Muscle of back (tissue), 11 donors: ENCODE results near the gene SLC31A1. TPM values are rescaled to one million over a fixed set of nuclear protein-coding genes. Genes with fewer than 3 reads are reported as not detected.
"Not testable (repeated sequence)": the region's sequence is repeated elsewhere in the genome, so short reads cannot be mapped to it uniquely, and the experiment has no call there.

ENCODE experiments used
- DNase-seq, 3 donors: peaks; one replicate each; pipeline versions ENCODE4 v3.0.0 to v3.0.0-alpha.2; 2013
- polyA plus RNA-seq, 10 donors: library from polyadenylated mRNA; unstranded; fragments of 120-200 nt; gene quantifications; one replicate each; pipeline ENCODE4 v1.2.1, GENCODE V29; 2013; ENCODE audit not compliant: insufficient read length in 10 of 10

The SLC31A1 gene
- polyA plus RNA-seq, 10 donors, result 6.7 to 13.2 (median 10.6) TPM

DNA sequence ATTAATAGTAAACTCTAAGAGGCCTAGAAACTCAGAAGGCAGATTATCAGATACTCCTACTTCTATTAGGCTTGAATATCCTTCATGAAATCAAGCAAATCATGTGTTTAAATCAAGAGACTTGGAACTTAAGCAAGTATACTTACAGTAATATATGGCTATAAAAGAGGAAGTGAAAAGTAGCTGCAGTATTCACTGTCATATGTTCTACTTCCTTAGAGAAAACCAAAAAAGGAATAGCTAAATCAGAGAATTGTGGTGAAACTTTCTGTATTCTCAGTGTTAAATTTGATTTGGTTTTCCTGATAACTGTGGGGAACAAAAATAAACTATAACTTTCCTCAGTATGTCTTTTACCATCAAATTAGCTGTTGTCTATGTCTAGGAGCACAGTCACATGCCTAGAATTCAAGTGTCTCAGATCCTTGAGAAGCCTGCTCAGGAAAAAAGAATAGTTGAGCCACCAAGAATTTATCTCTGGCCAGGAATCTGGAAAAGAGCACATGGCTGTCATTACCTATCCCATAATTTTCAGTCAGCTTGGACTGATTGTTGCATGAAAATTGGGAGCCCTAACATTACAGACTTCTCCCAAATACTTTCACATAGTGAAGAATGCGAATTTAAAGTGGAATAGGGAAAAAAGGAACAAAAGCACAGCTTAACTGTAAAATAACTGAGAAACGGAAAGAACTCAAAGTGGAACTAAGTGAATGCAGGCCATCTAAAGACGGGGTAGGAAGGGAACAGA is 2.0 kb upstream of the SLC31A1 start:
- peak in 1 of 3 donors; percentile 7 for DNase-seq

DNA sequence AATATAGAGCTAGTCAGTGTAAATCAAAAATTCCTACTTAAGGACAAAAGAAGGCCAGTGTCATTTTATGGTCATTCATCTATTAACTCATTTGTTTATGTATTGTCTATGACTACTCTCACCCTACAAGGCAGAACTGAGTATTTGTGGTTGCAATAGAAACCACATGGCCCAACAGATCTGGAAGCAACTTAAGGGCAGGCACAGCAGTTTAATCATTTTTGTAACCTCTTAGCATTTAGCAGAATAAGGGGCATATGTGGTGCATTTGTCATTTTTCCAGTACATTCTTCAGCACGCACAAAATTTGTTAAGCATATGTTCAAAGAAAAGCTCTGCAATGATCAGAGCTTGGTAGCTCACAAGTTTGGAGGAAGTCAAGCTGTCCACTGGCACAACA is 1.4 kb upstream of the SLC31A1 start:
- peak in 1 of 3 donors; percentile 11 for DNase-seq

DNA sequence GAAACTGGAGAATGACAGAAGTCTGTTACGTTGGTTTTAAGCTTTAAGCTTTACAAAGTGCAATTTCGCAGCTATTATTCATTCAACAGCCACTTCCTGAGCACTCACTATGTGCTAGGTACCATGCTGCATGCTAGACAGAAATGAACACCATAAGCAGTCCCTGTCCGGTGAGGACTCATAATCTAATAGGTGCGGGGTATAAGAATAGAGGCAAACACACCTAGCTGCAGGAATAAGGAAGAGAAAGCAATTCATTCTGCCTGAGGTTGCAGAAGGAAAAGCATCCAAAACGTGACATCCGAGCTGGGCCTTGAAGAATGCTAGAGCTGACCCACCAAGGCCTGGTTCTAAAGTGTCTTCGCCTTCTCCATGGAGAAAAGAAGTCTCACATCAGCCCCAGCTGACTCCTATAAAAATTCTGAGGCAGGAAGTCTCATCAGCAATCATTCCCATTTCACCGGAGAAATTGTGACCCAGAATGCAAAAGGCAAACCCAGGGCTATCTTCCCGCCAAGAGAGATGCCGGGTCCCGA is 809 bp upstream of the SLC31A1 start:
- peak in 1 of 3 donors; percentile 18 for DNase-seq

DNA sequence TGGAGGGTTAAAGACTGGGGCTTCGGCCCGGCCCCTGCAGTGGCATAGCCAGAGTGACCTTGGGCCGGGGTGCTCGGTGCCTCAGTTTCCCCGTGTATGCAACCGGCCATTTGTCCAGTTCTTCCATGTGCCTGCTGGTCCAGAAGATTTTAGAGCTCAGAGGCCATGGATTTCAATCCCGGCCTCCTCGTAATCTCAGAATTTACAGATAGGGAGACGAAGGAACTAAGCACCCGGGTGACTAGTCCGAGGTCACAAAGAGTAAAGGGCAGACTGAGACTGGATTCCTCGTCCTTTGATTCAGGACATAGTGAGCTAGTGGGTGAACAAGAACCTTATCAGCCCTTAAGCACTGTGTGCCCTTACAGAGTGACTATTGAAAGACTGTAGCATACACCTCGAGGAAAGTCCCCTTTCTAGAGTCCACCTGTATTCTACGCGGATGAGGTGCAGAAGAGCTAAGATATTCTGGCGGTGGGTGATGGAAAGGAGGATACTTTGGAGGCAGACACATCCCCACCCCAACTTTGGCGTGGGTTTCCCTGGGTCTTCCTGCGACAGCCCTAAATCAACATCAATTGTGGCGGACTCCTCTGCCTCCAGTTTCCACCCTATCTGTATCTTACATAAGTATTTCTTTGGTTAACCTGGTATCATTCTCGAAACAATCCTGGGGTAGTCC is 597 bp downstream of the SLC31A1 start:
- peak in 1 of 3 donors; percentile 16 for DNase-seq

DNA sequence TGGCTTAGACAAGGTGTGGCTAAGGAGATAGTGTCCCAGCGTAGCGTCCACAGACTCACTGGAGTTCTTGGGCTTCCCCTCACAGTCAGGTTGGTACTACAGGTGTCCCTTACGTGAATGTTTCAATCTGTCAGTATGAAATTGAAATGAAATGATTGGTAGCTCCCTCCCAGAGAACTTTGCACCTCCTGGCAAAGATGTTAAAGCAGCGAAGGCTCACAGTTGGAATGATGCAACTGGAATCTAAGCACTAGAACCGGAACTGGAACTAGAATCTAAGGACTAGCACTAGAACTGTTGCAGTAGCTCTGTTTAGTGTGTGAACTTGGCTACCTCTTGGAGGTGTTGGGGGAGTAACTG is 1.1 kb downstream of the SLC31A1 start:
- peak in 1 of 3 donors; percentile 29 for DNase-seq

DNA sequence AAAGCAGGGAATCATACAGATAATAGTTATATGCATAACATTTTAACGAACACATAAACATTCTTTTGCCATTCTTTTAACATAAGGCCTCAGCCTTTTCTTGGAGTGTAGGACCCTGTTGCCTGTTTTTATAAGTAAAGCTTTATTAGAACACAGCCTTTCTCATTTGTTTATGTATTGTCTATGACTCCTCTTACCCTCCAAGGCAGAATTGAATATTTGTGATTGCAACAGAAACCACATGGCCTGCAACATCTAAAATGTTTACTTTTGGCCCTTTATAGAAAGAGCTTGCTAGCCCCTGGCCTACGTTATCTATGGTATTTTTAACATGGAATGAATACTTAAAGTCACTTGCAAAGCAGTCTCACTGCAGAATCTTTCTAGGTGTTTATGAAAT is 2.6 kb downstream of the SLC31A1 start:
- no peak for DNase-seq

DNA sequence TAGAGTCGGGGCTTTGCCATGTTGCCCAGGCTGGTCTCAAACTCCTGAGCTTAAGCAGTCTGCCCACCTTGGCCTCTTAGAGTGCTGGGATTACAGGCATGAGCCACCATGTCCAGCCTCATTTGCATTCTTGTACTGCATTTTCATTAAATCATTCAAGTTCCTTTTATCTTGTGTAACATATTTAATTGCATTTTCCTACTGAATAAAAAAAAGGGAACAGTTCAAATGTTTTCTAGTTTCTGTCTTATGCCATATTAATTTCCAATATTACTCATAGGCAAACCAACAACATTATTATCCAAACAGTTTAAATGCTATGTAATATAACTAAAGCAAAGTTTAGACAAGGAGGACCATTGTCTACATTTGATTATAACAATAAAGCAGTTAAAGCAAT is 6.1 kb downstream of the SLC31A1 start:
- DNase-seq, result no peak

DNA sequence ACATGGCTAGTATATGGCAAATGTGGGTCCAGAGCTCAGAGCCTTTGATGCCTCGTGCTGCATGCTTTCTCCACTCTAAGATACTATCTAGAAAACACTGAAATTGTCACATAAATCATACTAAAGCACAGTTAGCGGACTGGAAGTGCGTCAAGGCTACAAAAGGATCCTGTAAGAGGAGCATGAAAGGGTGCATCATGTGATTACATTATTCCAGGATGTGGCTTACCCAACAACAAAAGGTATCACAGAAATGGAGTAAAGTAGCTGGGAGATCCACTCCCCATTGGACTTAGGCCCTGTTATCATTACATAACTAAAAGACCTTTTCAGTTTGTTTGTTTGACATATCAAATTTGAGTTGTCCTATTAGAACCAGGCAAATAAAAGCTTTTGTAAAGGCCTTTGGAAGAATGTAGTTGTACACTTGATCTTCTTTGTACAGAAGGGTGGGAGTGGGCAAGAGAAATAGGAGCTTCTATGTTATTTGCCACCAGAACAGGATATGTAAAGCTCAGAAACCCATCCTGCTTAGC is 6.9 kb downstream of the SLC31A1 start:
- DNase-seq, result no peak

DNA sequence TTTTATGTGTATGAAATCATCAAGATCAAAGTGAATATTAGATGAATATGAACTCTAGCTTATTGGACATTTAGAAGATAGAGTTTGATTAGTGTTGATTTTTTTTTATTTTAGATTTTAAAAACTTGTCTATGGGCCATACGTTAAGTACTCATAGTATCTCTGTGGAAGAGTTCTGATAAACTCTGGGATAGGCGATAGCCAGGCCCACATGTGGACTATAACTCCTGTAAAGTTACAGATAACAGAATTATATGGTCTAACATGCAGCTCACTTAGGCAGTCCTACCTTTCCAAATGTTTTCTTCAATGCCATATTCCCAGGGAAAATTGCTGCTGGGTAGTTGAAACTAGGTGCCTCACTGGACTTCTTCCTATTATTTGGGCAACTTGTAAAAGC is 10.4 kb downstream of the SLC31A1 start:
- DNase-seq, result no peak

DNA sequence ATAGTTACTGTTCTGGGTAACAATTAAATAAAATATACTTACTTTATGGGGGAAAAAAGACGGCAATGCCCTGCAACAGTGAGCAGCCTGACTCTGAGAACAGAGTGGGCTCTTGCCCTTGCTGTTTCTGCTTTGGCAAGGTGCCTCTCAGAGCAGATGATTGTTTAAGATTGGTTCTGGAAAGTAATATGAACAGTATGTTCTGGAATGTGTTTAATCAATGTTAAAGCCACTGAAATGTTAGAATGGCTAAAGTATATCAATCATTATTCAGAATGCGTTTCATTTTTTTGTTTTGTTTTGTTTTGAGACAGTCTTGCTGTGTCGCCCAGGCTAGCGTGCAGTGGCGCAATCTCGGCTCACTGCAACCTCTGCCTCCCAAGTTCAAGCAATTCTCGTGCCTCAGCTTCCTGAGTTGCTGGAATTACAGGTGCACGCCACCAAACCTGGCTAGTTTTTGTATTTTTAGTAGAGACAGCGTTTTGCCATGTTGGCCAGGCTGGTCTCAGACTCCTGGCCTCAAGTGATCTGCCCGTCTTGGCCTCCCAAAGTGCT is 14.4 kb downstream of the SLC31A1 start:
- DNase-seq, result not testable (repeated sequence)

DNA sequence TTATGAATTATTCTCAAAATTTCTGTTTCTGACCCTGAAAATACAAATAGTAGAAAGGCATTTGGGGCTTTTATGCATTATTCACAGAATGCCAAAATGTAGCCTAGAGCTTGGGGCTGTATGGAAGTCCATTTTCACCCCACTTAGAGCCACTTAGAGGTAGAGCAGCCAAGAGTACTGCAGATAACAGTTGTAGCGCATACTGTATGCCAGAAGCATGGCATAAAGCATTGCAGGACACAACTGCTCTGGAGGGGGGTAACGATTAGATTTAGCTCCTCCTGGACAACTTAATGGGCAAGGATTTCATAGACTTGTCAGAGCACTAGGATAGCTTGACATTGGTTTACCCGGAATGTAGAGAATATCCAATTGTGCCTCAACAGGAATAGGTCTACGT is 15.7 kb downstream of the SLC31A1 start:
- DNase-seq, result no peak

DNA sequence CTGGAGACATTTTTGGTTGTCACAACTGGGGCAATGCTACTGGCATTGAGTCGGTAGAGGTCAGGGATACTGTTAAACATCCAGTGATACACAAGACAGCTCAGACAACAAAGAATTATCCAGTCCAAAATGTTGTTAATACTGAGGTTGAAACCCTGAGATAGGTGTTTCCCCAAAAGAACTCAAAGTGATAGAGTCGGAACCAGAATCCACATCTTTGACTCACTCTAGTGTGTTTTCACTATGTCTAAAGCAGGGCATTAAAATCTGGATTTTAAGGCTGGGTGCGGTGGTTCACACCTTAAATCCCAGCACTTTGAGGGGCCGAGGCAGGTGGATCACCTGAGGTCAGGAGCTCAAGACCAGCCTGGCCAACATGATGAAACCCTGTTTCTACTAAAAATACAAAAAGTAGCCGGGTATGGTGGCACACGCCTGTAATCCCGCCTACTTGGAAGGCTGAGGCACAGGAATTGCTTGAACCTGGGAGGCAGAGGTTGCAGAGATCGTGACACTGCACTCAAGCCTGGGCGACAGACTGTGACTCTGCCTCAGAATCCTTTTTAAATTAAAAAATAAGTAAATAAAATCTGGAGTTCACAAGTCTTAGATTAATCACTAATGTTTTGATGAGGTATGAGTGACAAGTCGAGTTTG is 17.0 kb downstream of the SLC31A1 start:
- DNase-seq, result no peak

DNA sequence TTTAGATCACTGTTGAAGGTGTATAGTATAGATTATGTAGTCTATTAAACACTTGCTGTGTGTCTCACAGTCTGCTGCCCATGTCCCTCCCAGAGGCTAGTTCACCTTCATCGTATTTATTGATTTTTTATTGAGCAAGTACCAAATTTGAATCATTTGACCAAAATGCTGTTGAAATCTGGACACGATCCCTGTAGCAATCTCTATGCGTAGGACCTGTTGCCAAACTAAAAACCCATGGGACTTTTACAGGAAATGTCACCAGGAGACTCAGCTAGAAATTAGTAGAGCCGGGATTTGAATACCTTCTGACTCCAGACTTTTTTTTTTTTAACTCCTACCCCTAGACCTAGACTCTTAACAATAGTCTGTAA is 17.5 kb downstream of the SLC31A1 start:
- DNase-seq, result no peak

DNA sequence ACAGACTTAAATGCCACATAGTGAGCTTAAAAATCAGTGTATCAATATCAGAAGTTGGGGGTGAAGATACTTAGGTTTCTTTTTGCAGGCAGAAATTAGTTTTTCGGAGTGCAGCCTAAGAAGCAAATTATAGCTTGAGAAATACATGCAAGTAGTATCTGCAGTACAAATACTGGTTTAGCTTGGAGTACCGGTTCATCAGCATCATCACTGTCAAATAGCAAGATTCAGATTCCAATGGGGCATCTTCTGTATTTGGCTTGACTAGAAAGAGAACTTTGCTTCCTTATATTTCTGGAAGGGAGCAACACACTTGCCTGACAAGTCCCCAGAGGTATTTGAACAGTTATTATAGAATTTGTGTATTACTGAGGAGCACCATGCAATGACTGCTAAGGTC is 19.8 kb downstream of the SLC31A1 start:
- no peak for DNase-seq

DNA sequence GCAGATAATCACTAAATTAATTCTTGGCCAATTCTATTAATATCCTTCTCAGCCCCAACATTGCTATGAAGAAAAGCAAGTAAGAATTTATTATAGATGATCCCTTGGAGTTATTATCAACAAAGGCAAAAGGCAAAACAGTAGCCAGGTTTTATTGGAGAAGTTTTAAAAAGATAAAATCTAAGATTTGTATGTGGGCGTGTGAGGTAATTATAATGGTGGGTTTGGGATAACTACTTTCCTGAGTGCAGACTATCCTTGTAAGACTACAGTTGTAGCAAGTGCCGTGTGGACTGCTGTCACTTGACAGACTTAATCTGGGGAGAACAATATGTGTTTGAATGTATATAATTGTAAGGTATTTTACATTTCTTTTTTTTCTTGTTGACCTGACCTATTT is 23.2 kb downstream of the SLC31A1 start:
- DNase-seq, result no peak

DNA sequence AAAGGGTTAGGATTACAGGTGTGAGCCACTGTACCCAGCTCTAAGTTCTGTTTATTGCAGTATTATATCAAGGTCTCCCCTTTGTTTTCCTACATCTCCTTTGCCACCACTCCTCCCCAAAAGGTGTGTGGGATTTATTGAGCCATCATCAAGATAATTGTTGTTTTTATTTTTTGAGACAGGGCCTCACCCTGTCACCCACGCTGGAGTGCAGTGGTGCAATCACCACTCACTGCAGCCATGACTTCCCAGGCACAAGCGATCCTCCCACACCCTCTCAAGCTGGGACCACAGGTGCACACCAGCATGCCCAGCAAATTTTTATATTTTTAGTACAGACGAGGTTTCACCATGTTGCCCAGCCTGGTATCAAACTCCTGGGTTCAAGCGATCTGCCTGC is 24.6 kb downstream of the SLC31A1 start:
- no peak for DNase-seq

DNA sequence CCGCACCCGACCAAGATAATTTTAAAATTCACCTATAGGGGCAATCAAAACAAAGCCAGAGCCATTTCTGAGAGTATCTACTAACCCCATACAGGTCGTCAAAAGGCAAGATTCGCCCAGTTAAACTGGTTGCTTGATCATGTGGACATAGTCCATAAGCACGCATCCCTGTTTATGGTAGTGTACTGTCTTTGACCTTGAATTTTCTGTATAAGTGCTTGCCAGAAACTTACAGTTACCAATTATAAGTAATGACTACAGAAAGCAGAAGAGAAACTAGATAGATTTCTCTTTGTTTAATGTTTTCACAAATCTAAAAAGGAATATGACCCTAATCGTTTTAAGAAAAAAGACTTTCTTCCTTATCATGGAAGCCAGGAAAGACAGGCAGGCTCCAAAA is 25.6 kb downstream of the SLC31A1 start:
- DNase-seq, result no peak

DNA sequence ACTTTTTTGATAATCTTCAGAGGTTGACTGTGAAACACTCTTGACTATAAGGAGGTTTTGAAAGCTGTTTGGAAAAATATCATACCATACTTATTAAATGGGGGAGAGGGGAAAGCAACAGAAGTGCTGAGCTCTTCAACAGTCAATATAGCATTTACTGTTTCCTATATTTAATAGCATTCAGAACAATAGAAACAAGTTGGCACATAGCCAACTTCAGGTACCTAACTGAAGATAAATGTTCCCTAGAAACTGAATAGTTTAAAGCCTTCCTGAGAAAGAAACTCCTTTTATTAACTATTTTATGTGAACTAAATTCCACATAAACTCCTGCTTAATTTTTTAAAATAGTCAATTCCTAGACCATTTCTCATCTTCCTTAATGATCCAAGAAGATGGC is 26.3 kb downstream of the SLC31A1 start:
- no peak for DNase-seq

DNA sequence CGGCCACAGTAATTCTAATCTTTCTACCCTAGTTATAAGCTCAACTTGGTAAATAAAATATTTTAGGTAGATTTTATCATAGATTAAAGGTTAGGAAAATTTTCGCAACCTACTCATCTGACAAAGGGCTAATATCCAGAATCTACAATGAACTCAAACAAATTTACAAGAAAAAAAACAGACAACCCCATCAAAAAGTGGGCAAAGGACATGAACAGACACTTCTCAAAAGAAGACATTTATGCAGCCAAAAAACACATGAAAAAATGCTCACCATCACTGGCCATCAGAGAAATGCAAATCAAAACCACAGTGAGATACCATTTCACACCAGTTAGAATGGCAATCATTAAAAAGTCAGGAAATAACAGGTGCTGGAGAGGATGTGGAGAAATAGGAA is 28.3 kb downstream of the SLC31A1 start:
- DNase-seq, result not testable (repeated sequence)

DNA sequence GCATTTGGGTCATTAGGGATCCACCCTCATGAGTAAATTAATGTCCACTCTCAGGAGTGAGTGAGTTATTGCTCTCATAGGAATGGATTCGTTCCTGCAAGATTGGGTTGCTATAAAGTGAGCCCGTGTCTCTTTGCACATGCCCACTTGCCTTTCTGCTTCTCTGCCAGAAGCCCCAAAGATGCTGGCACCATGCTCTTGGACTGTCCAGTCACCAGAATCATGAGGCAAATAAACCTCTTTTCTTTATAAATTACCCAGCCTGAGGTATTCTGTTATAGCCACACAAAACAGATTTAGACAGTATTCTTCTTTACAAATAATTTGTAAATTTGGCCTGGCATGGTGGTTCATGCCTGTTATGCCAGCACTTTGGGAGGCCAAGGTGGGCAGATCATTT is 29.5 kb downstream of the SLC31A1 start:
- no peak for DNase-seq

DNA sequence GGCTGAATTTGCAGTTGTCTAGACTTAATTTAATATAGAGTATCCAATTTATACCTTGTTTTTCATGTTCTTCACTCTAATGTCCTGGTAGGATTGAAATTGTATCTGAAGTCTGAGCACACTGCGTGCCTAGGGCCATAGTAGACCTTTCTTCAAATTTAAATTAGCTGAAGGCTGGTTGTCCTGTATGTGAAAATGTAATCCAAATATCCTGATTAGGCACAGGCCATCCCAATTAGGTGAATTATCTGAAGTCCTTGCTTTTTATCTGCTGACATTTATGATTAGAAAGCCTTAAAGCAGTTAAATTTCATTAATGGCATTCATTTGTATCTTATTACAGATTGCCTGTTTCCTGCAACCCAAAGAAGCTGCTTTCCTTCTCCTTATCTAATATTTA is 33.6 kb downstream of the SLC31A1 start:
- DNase-seq, result no peak

DNA sequence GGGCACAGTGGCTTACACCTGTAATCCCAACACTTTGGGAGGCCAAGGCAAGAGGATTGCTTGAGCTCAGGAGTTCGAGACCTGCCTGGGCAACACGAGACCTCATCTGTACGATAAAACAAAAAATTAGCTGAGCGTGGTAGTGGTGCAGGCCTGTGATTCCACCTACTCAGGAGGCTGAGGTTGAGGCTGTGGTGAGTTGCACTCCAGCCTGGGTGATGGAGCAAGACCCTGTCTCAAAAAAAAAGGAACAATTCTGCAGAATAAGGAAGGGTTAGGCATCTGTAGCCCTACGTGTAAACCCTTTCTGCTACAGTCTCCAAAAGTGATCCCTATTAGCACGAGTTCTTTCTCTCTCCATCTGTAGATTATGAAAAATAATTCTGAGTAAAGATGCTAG is 34.1 kb downstream of the SLC31A1 start:
- no peak for DNase-seq
